IPS DF 4.7 (cell line): ENCODE data around the gene KRTAP12-2.
"Not testable (repeated sequence)": the region's sequence is repeated elsewhere in the genome, so short reads cannot be mapped to it uniquely, and the experiment has no call there.

Experiments
- DNase-seq: peaks from one replicate; pipeline ENCODE4 v3.0.0-alpha.2; 2013; ENCODE audit warnings: low spot score; ENCODE audit errors: extremely low read depth

The KRTAP12-2 gene

DNA sequence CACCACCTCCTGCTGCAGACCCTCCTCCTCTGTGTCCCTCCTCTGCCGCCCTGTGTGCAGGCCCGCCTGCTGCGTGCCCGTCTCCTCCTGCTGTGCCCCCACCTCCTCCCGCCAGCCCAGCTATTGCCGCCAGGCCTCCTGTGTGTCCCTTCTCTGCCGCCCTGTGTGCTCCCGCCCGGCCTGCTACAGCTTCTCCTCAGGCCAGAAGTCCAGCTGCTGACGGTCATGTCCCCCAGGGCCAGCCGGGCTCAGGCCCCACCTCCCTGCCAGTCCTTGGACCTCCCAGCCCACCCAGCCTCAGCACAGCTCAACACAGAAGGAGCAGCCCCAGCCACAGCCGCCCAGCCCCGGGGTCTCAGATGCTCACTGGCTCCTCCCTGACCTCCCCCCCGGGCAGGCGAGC, 38.9 kb downstream of the KRTAP12-2 start:
- DNase-seq: not testable (repeated sequence)

DNA sequence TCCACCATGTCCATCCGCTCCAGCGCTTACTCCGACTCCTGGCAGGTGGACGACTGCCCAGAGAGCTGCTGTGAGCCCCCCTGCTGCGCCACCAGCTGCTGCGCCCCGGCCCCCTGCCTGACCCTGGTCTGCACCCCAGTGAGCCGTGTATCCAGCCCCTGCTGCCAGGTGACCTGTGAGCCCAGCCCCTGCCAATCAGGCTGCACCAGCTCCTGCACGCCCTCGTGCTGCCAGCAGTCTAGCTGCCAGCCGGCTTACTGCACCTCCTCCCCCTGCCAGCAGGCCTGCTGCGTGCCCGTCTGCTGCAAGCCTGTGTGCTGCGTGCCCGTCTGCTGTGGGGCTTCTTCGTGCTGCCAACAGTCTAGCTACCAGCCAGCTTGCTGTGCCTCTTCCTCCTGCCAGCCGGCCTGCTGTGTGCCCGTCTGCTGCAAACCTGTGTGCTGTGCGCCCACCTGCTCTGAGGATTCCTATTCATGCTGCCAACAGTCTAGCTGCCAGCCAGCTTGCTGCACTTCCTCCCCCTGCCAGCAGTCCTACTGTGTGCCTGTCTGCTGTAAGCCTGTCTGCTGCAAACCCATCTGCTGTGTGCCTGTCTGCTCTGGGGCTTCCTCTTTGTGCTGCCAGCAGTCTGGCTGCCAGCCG, 39.4 kb downstream of the KRTAP12-2 start:
- DNase-seq: not testable (repeated sequence)

DNA sequence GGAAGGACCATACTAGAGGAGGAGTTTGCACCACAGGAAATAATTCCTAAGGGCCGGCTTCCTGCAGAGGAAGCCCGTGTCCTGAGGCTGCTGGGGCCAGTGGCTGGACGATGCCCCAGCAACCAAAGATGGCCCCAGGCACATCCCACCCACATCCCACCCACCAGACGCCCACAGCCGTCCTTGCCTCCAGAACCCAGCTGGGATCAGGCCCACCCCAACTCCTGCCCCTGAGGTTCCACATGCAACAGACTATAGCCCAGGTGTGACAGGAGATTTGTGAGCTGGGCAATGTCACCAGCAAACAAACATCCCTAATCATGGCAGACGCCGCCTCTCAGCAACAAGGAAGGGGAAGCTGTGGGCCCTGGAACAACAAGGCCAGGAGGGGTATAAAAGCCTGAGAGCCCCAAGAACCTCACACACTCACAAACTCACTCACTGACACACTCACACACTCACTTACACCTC, 40.0 kb downstream of the KRTAP12-2 start, which contains the start of gene KRTAP10-9:
Gene KRTAP10-9 (plus strand): TSS at position 421 of the 471 bp plus-strand sequence. CDS start 79 bp downstream, outside the sequence.
- no peak for DNase-seq

DNA sequence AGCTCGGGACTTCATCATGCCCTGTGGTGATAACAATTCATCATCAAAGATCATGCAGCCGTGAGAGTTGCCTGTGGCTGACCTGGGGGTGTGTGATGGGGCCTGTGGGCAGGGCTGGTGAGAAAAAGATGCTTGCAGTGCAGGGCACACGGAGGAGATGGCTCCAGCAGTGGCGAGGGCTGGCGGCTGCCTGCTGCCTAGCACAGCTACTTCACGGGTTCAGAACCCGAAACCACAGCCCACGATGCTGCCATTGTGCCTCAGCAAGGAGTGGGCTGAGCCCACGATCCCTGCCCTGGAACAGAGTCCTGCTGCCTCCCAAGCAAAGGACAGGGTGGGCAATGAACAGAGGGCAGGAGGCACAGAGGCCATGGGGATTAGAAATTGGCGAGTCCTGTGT, 40.5 kb downstream of the KRTAP12-2 start:
- no peak for DNase-seq

DNA sequence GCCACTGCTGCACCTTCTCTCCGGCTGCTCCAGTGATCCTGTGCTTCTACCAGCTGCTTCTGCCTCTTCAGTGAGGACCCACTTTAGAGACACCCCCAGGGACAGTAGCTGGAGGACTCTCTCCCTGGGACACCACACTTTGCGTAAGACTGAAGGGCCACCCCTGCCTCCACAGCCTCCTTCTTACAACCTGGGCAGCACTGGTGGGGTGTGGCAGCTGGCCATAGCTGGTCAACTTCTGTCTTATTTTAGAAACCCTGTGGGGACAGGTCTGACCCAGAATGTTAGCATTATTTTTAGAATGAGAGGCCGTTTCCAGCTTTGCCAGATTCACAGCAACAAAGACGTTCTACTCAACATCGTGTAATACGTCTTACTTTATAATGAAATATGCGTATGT, 41.0 kb downstream of the KRTAP12-2 start:
- DNase-seq: no peak

DNA sequence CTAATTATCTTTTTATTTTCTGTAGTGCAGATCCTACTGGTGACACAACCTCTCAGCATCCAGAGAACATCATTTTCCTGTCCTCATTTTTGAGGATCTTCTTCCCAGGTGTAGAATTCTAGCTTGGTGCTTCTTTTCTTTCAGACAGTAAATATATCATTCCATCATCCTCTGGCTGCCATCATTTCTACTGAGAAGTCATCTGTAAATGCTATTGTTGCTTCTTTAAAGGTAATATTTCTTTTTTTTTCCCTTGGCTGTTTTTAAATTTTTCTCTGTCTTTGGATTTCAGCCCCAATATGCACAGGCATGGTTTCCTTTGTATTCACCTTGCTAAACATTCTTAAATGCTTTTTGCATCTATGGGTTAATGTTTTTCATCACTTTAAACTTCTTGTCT, 43.2 kb downstream of the KRTAP12-2 start:
- no peak for DNase-seq

DNA sequence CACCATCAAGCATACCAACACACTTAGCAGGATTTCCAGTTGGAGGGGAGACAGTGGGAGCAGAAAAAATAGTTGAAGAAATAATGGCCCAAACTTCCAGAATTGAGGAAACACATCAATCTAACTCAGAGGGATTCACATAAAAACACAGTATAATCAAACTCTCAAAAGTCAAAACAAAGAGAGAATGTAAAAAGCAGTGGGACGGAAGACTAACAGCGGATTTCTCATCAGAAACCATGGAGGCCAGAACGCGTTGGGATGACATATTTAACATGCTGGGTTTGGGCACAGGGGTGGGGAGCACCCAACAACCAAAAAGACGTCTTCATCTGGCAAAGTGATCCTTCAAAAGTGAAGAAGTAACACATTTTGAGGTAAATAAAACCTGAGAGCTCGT, 46.8 kb downstream of the KRTAP12-2 start:
- DNase-seq: no peak

DNA sequence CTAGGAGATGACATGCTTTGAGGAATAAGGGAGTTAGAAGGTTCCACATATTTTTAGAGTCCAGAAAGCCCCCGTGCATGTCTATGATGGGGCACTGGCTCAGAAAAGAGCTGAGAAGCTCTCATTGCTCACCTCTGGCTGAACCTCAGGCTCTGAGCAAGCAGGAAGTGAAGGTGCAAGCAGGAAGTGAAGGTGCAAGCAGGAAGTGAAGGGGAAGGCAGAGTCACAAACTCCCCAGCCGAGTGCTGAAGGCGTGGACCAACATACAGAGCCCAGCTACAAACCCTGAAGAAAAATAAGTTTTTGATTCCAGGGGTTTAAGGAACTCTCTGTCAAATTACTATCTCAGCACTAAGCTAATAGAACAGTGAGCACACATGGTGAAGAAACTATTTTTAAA, 47.8 kb downstream of the KRTAP12-2 start:
- no peak for DNase-seq

DNA sequence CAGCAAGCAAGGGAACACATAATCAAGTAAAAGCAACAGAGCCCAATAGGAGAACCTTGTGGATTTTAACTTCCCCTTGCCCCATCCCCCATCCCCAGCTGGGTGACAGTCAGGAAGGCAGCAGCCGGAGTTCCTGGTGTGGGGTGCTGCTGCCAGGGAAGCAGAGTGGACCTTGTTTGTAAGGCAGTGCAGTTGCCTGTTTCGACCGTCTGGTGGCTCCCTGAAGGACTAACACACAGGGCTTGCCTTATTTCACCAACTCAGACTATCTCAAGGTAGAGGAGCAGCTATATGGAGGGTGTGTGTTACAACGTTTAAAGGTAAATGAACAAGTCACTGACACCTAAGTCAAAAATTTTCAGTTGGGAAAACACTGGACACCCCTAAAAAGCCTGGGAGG, 48.2 kb downstream of the KRTAP12-2 start:
- DNase-seq: no peak

DNA sequence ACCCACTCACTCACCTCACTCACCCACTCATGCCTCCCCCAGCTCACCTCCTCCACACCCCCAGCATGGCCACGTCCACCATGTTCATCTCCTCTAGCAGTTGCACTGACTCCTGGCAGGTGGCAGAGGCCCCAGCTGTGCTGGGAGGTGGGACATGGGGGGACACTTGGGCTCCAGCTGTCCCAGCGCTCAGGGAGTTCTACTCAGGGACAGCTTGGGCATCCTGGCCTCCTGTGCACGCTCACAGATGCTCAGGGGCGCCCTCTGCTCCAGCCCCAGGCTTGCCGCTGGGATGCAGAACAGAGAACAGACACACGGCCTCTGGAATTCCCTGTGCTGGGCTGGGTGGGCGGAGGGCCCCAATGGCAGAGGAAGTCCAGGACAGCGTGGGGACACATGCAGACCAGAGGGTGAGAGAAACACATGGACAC, 49.6 kb downstream of the KRTAP12-2 start:
- DNase-seq: no peak

DNA sequence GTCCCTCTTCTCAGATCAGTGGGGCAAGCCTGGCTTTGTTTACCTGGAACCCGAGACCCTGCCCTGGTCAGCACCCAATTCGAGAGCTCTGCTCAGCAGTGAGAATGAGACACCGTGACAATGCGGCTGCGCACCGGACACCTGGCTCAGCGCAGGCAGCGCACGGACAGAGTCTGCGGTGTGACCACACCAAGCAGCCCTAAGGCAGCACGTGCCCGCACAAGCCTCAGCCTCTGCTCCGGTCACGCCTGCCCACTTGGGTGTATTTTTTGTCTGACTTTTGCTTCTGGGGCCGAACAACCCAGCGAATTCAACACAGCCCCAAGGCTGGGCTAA, 50.2 kb downstream of the KRTAP12-2 start:
- DNase-seq: no peak
